HG03196 (cell line): ENCODE data around the gene PKP3.
"Not testable (repeated sequence)": the region's sequence is repeated elsewhere in the genome, so short reads cannot be mapped to it uniquely, and the experiment has no call there.

Experiments used
- ATAC-seq: cut with Tn5 transposase; IDR thresholded peaks from one replicate; pipeline ENCODE4 v1.9.1; 2021; ENCODE audit not compliant: unreplicated experiment

The PKP3 gene

GRCh38 chr11:428295-428694 is 34.3 kb downstream of the PKP3 start:
- ATAC-seq, result no peak

- ATAC-seq, result no peak
Measured at GRCh38 chr11:429391-429790, 35.4 kb downstream of the PKP3 start.

GRCh38 chr11:429931-430456 is 36.0 kb downstream of the PKP3 start:
- no peak for ATAC-seq

GRCh38 chr11:431921-432320 is 37.9 kb downstream of the PKP3 start:
- no peak for ATAC-seq

GRCh38 chr11:432501-433100 is 38.6 kb downstream of the PKP3 start:
- ATAC-seq, result no peak

GRCh38 chr11:433111-433510 is 39.1 kb downstream of the PKP3 start:
- ATAC-seq, result no peak

- ATAC-seq, result no peak
Measured at GRCh38 chr11:433641-434040, 39.6 kb downstream of the PKP3 start.

GRCh38 chr11:434496-434895 is 40.5 kb downstream of the PKP3 start:
- no peak for ATAC-seq

GRCh38 chr11:434999-435740 is 41.2 kb downstream of the PKP3 start:
- not testable (repeated sequence) for ATAC-seq

- ATAC-seq, result no peak
Measured at GRCh38 chr11:437228-437870, 43.3 kb downstream of the PKP3 start.

- no peak for ATAC-seq
Measured at GRCh38 chr11:438101-438844, 44.3 kb downstream of the PKP3 start.

- no peak for ATAC-seq
Measured at GRCh38 chr11:439315-440064, 45.5 kb downstream of the PKP3 start.

- no peak for ATAC-seq
Measured at GRCh38 chr11:440065-441042, 46.3 kb downstream of the PKP3 start.

- no peak for ATAC-seq
Measured at GRCh38 chr11:441043-441417, 47.0 kb downstream of the PKP3 start.

- ATAC-seq, result no peak
Measured at GRCh38 chr11:441418-442274, 47.6 kb downstream of the PKP3 start, which contains the start of gene ANO9. Gene ANO9 (minus strand): TSS chr11:442011. CDS start chr11:441926, 85 bp downstream.

- ATAC-seq, result no peak
Measured at GRCh38 chr11:442611-443081, 48.6 kb downstream of the PKP3 start.

- no peak for ATAC-seq
Measured at GRCh38 chr11:443542-444199, 49.7 kb downstream of the PKP3 start.
